Measurements from ENCODE around the gene AKTIP. TPM values are rescaled to one million over a fixed set of nuclear protein-coding genes. Genes with fewer than 3 reads are reported as not detected.

The AKTIP gene
- total and polyA plus RNA-seq, 2 of the 4 experiments (the other 2 are of a cell fraction), result 17.7 to 19.9 TPM

GRCh38 chr16:53509906-53510703 lies 7.1 kb upstream of the AKTIP start:
- no peak overlapping the region for H2BK20ac ChIP-seq (ENCODE audit: low read depth, low read length)
- TF ChIP-seq RAD21 (IDR thresholded peaks at IDR 0.05; ENCODE audit: low read length), result peak; percentile 71
- peak; percentile 55 for TF ChIP-seq SMC3 (IDR thresholded peaks at IDR 0.05; ENCODE audit: low read depth, low read length)
- TF ChIP-seq CTCF (conservative IDR thresholded peaks at IDR 0.05; ENCODE audit: low read depth, low read length), result peak; percentile 93
- TF ChIP-seq CHD1 (IDR thresholded peaks at IDR 0.05; ENCODE audit: low read depth, low read length), result no peak
- H2BK5ac ChIP-seq (ENCODE audit: low read depth, low read length, poor library complexity, severe bottlenecking), result no peak overlapping the region
- WGBS, 2 experiments (ENCODE audit: extremely low coverage in 2 of 2, insufficient read length in 1 of 2), result 62% methylated on average over 13 of the region's 29 CpGs; no CpG with 5 or more reads in 1 of the 2 experiments
- POLR2A ChIA-PET (ENCODE audit: unreplicated experiment), result no interaction called here
- H3K9me3 ChIP-seq (ENCODE audit: control insufficient read depth, insufficient read depth, low read length), result no peaks in the 10 kb centered on the region
- no peak overlapping the region for H2AK5ac ChIP-seq (ENCODE audit: low read depth, low read length)
- in situ Hi-C loops (cut with MboI; ENCODE audit: low sequenced_read_pairs) (no loop called here), intact Hi-C loops (cut with micrococcal nuclease) (loop anchor here (10.0 kb wide), 1 partner anchor 1315 kb away; no protein-coding TSS in a partner anchor), dilution Hi-C loops (cut with HindIII; ENCODE audit: low sequenced_read_pairs, unreplicated experiment) (no loop called here)
- peak overlapping the region; percentile 12; the same call in 1 of the 2 replicates for H3K4ac ChIP-seq (ENCODE audit: low read depth, low read length)
- H3K9ac ChIP-seq (ENCODE audit: low read depth, low read length), result peak overlapping the region; percentile 56; the same call in 1 of the 2 replicates
- H4K8ac ChIP-seq (ENCODE audit: low read depth in 2 of 2, low read length in 2 of 2), result peak overlapping the region in 1 of 2 experiments; percentile 19; a peak in 1 of 4 replicates
- no peak overlapping the region for H3K4me3 ChIP-seq (ENCODE audit: insufficient read depth, low read depth, low read length)
- no peak overlapping the region for H3K14ac ChIP-seq (replicated peaks; ENCODE audit: low read depth, low read length)
- no peaks in the 10 kb centered on the region for H4K20me1 ChIP-seq (ENCODE audit: insufficient read depth, low read length)
- CTCF ChIA-PET, result interaction anchor here (0.6 to 0.8 kb wide), 4 partner anchors 12 to 198 kb away, joined by 3 read pairs; no protein-coding TSS in a partner anchor
- H3K4me2 ChIP-seq (ENCODE audit: low read depth, low read length), result peak overlapping the region; percentile 74; the same call in 1 of the 2 replicates
- H3K27me3 ChIP-seq (ENCODE audit: control insufficient read depth, insufficient read depth, low read length), result peaks cover 2% of the 10 kb centered on the region
- H3K18ac ChIP-seq (ENCODE audit: low read depth, low read length), result no peak overlapping the region
- peak overlapping the region; percentile 84 for H2AFZ ChIP-seq (replicated peaks; ENCODE audit: low read length, poor library complexity)
- H4K91ac ChIP-seq (ENCODE audit: insufficient read depth, low read depth, low read length), result no peak overlapping the region
- H3K36me3 ChIP-seq (ENCODE audit: control insufficient read depth, insufficient read depth, low read length), result no peaks in the 10 kb centered on the region
- peak overlapping the region; percentile 61; the same call in 1 of the 2 replicates for H4K5ac ChIP-seq (ENCODE audit: low read depth, low read length)
- H2BK120ac ChIP-seq (ENCODE audit: low read depth, low read length), result no peak overlapping the region
- H3K9me1 ChIP-seq (ENCODE audit: insufficient read depth, low read length), result no peaks in the 10 kb centered on the region
- H3K79me1 ChIP-seq (ENCODE audit: low read depth in 1 of 2, low read length in 2 of 2), result no peaks in the 10 kb centered on the region
- 0 out of 2 replicates have a peak overlapping the region, but pooled peaks have one; percentile 3 for H3K23ac ChIP-seq (ENCODE audit: low read depth, low read length)
- H3K56ac ChIP-seq (ENCODE audit: extremely low read depth, insufficient read depth, low read length), result no peak overlapping the region
- ATAC-seq (ENCODE audit: low read depth) (peak; percentile 97), DNase-seq (peak; percentile 62)
- BruUV-seq (replicated peaks), result no TSS peak
- H3K4me1 ChIP-seq (ENCODE audit: control insufficient read depth, insufficient read depth, low read length), result no peaks in the 10 kb centered on the region
- no peak overlapping the region for H3K27ac ChIP-seq (ENCODE audit: insufficient read depth, low read length)
- no peak overlapping the region for H2BK15ac ChIP-seq (ENCODE audit: low read depth, low read length)
- no peak overlapping the region for H2AK9ac ChIP-seq (replicated peaks; ENCODE audit: low read depth, low read length, poor library complexity)
